HL-60 (cell line): Measurements from ENCODE around the gene C20orf204.

Source experiments
- CTCF ChIP-seq: IDR thresholded peaks from one replicate; pipeline ENCODE4 v1.5.1; 2011; ENCODE audit warnings: low read length, control low read depth, inconsistent platforms; ENCODE audit not compliant: insufficient read depth
- POLR2AphosphoS5 ChIP-seq: IDR thresholded peaks from 2 replicates; pipeline ENCODE4 v1.6.1; 2012; ENCODE audit warnings: low read depth
- REST ChIP-seq: IDR thresholded peaks from 2 replicates; pipeline ENCODE4 v1.6.1; 2012; ENCODE audit warnings: low read depth; ENCODE audit not compliant: insufficient replicate concordance

GRCh38 chr20:64077541-64077875 lies 41.5 kb downstream of the C20orf204 start:
- TF ChIP-seq CTCF: no peak
- no peak; the same call in 1 of the 2 replicates for TF ChIP-seq POLR2AphosphoS5
- no peak for TF ChIP-seq REST
